ENCODE measurements around the gene PPP2R5C. TPM values are rescaled to one million over a fixed set of nuclear protein-coding genes. Genes with fewer than 3 reads are reported as not detected.

Gene PPP2R5C
- total RNA-seq, 1 experiment from 2014 or later: 120 TPM

GRCh38 chr14:101717663-101718490 lies 43.6 kb upstream of the PPP2R5C start:
- DNase-seq: no peak
- Mint-ChIP-seq H3K27me3 (ENCODE audit: unreplicated experiment) (no peaks in the 10 kb centered on the region), H3K27ac (ENCODE audit: unreplicated experiment) (no peak overlapping the region)

GRCh38 chr14:101719045-101719645 lies 42.4 kb upstream of the PPP2R5C start:
- CTCF ChIA-PET: interaction anchor here (1.0 kb wide), 1 partner anchor 9 kb away, joined by 4 read pairs; no protein-coding TSS in a partner anchor
- no TSS peak for BruUV-seq (replicated peaks)

More at GRCh38 chr14:101717663-101718490, 43.6 kb upstream of the PPP2R5C start:
- intact Hi-C loops (cut with micrococcal nuclease; ENCODE audit: unreplicated experiment): no loop called here
- TF ChIP-seq, protein P1, sequence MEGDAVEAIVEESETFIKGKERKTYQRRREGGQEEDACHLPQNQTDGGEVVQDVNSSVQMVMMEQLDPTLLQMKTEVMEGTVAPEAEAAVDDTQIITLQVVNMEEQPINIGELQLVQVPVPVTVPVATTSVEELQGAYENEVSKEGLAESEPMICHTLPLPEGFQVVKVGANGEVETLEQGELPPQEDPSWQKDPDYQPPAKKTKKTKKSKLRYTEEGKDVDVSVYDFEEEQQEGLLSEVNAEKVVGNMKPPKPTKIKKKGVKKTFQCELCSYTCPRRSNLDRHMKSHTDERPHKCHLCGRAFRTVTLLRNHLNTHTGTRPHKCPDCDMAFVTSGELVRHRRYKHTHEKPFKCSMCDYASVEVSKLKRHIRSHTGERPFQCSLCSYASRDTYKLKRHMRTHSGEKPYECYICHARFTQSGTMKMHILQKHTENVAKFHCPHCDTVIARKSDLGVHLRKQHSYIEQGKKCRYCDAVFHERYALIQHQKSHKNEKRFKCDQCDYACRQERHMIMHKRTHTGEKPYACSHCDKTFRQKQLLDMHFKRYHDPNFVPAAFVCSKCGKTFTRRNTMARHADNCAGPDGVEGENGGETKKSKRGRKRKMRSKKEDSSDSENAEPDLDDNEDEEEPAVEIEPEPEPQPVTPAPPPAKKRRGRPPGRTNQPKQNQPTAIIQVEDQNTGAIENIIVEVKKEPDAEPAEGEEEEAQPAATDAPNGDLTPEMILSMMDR (IDR thresholded peaks at IDR 0.05; ENCODE audit: unreplicated experiment): no peak
- Mint-ChIP-seq H3K4me1 (ENCODE audit: low read depth, unreplicated experiment) (peaks cover 13% of the 10 kb centered on the region), H3K36me3 (ENCODE audit: insufficient read depth, unreplicated experiment) (peaks cover 5% of the 10 kb centered on the region), H3K4me3 (ENCODE audit: low read depth, unreplicated experiment) (no peak overlapping the region), H3K9me3 (ENCODE audit: low read depth, unreplicated experiment) (no peaks in the 10 kb centered on the region)
- no TSS peak for BruUV-seq (replicated peaks)
- CTCF ChIA-PET: no interaction called here

DNA sequence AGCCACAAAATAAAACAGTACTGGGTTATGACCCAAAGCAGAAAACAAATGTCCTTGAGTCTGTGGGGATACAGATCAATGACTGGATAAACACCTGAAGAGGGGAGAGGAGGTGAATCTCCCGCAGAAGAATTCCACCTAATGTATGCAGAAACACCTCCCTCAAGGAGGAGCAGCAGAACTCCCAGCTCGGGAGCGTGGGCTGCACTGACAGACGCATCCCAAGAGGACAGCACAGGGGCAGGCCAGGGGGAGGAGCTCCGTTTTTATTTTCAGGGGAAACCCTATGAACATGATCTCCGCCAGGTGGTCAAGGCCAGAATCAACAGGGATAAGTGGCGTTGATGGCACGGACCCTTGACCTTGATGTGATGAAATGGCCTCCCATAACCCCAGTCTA lies 41.8 kb upstream of the PPP2R5C start:
- Mint-ChIP-seq H3K4me1 (ENCODE audit: low read depth, unreplicated experiment) (peaks cover 15% of the 10 kb centered on the region), H3K9me3 (ENCODE audit: low read depth, unreplicated experiment) (no peaks in the 10 kb centered on the region), H3K27ac (ENCODE audit: unreplicated experiment) (no peak overlapping the region), H3K36me3 (ENCODE audit: insufficient read depth, unreplicated experiment) (peaks cover 5% of the 10 kb centered on the region), H3K4me3 (ENCODE audit: low read depth, unreplicated experiment) (no peak overlapping the region), H3K27me3 (ENCODE audit: unreplicated experiment) (no peaks in the 10 kb centered on the region)
- no TSS peak for BruUV-seq (replicated peaks)
- no peak for DNase-seq
- intact Hi-C loops (cut with micrococcal nuclease; ENCODE audit: unreplicated experiment): no loop called here
- TF ChIP-seq, protein P1 (IDR thresholded peaks at IDR 0.05; ENCODE audit: unreplicated experiment): no peak
- CTCF ChIA-PET: no interaction called here

More at GRCh38 chr14:101719045-101719645, 42.4 kb upstream of the PPP2R5C start:
- Mint-ChIP-seq H3K27me3 (ENCODE audit: unreplicated experiment) (no peaks in the 10 kb centered on the region), H3K9me3 (ENCODE audit: low read depth, unreplicated experiment) (no peaks in the 10 kb centered on the region), H3K36me3 (ENCODE audit: insufficient read depth, unreplicated experiment) (peaks cover 5% of the 10 kb centered on the region), H3K4me1 (ENCODE audit: low read depth, unreplicated experiment) (peaks cover 15% of the 10 kb centered on the region), H3K27ac (ENCODE audit: unreplicated experiment) (no peak overlapping the region), H3K4me3 (ENCODE audit: low read depth, unreplicated experiment) (no peak overlapping the region)
- TF ChIP-seq, protein P1 (IDR thresholded peaks at IDR 0.05; ENCODE audit: unreplicated experiment): no peak
- no peak for DNase-seq
- intact Hi-C loops (cut with micrococcal nuclease; ENCODE audit: unreplicated experiment): no loop called here

DNA sequence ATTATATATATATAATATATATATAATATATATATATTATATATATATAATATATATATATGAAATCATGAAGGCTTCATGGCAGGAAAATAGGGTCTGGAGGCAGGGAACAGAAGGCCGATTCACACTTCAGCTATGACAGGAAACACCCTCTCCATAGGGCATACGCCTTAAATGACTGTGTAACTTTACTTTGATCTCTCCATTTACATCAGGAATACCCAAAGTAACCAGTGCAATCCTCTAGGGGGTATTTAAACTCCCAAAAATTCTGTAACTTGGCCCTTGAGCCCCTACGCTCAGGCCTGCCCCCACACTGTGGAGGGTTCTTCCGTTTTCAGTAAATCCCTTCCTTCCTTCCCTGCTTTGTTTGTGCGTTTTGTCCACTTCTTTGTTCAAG lies 40.4 kb upstream of the PPP2R5C start:
- DNase-seq: no peak
- Mint-ChIP-seq H3K9me3 (ENCODE audit: low read depth, unreplicated experiment) (no peaks in the 10 kb centered on the region), H3K4me1 (ENCODE audit: low read depth, unreplicated experiment) (peaks cover 15% of the 10 kb centered on the region), H3K27me3 (ENCODE audit: unreplicated experiment) (no peaks in the 10 kb centered on the region), H3K36me3 (ENCODE audit: insufficient read depth, unreplicated experiment) (peaks cover 5% of the 10 kb centered on the region), H3K27ac (ENCODE audit: unreplicated experiment) (no peak overlapping the region), H3K4me3 (ENCODE audit: low read depth, unreplicated experiment) (no peak overlapping the region)
- no TSS peak for BruUV-seq (replicated peaks)
- CTCF ChIA-PET: no interaction called here
- TF ChIP-seq, protein P1 (IDR thresholded peaks at IDR 0.05; ENCODE audit: unreplicated experiment): no peak
- intact Hi-C loops (cut with micrococcal nuclease; ENCODE audit: unreplicated experiment): no loop called here
